GM21360 (cell line): ENCODE measurements around the gene DUSP9.

ENCODE experiments used
- ATAC-seq: cut with Tn5 transposase; IDR thresholded peaks from one replicate; pipeline ENCODE4 v1.9.1; 2021; ENCODE audit warnings: mild to moderate bottlenecking, moderate library complexity; ENCODE audit not compliant: unreplicated experiment

DUSP9 gene

GRCh38 chrX:153635788-153636668 lies 11.0 kb upstream of the DUSP9 start:
- ATAC-seq, result no peak

DNA sequence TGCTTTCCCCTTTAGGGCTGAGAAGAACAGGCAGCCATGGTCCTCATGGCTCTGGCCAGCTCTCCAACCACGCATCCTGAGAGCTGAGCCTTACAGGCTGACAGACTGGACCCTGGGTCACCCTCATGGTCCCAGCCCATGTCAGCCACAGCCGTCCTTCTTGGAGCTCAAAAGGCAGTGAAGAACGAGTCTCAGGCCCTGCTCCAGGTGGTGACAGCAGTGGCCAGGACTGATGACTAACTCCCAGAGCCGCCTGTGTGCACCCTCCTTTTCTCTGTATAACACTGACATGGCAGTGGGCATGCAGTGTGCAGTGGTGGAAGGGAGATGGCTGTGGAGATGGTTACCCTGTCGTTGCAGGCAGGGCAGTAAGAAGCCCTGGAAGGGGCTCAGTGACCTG lies 10.3 kb upstream of the DUSP9 start:
- ATAC-seq, result no peak

DNA sequence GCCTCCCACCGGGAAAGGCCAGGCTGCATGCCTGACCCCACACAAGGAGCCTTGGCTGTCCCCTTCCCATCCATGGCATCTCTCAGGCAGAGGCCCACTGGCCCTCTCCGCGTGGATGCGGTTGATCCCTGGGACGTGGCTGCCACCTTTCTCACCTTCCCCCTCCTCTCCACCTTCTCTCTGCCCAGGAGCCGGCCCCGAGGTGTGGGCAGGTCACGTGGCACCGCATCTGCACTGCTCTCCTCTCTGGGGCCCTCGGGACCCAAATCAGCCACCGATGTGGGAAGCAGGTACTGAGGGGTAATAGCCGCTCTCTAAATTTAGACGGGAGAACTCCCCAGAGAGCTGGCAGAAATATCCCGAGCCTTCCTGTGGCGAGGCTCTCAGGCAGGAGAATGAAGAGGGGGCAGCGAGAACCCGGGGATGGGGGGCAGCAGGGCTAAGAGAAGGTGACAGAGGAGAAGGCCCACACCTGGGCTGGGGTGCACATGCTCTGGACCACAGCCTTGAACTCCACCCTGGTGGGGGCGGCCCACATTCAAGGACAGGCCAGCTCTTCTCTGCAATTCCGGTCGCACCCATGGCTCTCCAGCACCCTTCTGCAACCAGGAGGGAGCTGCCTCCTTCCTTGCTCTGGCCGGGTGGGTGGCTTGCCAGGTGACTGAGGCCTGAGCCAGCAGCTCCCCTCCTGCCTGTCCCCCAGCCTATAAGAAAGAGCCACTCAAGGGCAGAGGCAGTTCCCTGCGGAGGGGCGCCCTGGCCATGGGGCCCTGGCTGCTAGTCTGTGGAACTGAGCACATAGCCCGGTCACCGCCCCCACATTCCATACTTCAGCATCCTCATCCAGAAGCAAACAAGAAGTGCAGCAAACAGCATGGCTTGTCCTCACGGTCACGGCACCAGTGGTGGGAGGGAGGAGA lies 9.6 kb upstream of the DUSP9 start:
- ATAC-seq, result no peak

DNA sequence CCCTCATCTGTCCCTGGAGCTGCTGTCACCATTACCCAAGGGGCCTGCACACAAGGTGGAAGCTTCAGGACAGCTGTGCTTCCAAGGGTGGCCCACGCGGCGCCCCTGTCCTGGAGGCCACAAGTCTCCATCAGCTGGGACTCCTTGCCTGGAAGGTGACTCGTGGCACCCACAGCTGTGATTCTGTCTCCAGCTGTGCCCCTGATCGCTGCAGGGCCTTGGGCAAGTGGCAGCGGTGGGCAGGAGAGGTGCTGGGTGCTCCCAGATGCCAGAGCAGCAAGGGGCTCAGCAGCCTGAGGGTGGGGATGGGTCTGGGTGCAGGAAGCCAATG lies 9.0 kb upstream of the DUSP9 start:
- ATAC-seq, result no peak

GRCh38 chrX:153638436-153639176 lies 8.4 kb upstream of the DUSP9 start:
- no peak for ATAC-seq

DNA sequence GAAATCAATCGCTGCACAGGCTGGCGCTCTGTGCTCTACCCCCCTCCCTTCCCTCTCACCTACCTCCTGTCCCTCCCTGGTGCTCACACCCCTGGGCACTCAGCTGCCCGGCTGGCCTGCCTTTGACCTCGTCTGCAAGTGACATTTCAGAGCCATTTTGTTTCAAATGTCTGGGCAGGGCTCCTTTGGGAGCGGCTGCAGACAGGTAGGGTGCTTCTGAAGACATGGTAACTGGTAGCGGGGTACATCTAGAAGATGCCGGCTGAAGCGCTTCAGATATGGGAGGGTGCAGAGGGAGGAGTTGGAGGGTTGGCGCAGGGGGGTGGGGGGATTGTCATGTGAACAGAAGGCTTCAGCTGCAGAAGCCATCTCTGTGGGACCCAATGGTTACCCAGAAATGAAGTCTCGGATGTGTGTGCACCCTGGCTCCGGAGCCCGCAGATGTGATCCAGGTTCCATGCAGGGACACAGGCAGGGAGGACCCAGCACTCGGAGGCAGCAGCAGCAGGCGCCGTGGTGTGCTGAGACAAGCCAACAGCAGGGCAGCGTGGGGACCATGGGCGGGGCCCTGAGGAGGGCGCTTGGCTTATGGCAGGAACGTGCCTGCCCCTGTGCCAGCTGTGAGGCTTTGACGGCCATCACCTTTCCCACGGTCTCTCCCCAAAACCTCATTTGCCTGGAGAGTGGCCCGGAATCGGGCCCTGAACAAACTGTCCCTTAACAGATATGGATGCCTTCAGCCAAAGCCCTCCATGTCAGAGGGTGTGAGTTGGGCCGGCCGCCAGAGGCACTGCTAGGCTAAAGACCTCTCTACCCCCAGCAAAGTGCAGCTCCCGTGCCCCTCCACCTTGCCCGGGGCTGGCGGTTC lies 7.6 kb upstream of the DUSP9 start:
- no peak for ATAC-seq

DNA sequence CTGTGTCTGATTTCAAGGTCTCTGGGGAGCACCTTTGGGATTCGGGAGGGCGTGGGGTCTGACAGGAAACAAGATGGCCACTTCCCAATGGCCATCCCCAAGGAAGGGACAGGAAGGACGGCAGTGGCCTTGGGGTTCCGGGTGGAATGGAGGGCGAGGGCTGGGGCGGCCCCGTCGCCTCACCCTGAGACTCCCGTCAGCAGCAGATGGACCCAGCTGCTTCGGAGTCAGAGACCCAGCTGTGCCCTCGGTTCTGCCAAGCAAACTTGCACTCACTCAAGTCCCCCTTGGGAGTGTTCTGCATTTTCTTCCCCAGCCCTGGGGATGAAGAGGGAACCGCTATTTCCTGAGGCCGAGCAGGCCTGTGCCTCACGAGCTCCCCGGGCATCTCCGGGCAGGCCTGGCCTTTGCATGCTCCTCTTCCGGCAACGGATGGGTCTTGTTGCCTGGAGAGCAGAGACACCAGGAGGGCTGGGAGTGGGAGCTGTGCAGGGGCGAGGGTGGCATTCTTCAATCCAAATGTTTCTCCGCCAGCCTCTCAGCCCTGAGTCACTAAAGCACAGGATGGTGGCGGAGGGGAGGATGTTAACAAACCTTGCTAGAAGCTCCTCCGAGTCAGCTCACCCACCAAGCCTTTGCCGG lies 6.8 kb upstream of the DUSP9 start:
- no peak for ATAC-seq

- ATAC-seq, result no peak
Observed at GRCh38 chrX:153640736-153641575, 6.0 kb upstream of the DUSP9 start.

GRCh38 chrX:153641627-153642026 lies 5.4 kb upstream of the DUSP9 start:
- no peak for ATAC-seq

GRCh38 chrX:153642051-153642654 lies 4.8 kb upstream of the DUSP9 start:
- no peak for ATAC-seq

- no peak for ATAC-seq
Observed at GRCh38 chrX:153642655-153643430, 4.2 kb upstream of the DUSP9 start.

GRCh38 chrX:153643431-153644351 lies 3.3 kb upstream of the DUSP9 start:
- no peak for ATAC-seq

- ATAC-seq, result no peak
Observed at GRCh38 chrX:153644356-153645125, 2.5 kb upstream of the DUSP9 start.

DNA sequence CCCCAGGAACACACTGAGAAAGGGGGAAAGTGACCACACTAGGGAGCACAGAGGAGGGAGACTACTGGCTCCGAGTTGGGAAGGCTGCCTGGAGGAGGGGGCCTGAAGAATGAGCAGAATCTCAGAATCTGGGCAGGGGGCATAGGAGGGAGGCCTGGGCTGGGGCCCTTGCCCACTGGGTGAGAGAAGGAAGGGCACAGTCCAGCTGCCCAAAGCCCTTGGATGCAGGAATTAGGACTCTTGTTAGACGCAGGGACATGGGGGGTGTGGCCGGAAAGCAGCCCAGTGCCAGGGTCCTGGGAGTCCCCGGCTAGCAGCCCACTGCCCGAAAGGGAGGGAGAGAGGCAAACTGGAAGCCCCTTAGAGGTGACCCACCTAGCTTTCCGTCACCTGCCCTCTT lies 1.9 kb upstream of the DUSP9 start:
- ATAC-seq, result no peak

DNA sequence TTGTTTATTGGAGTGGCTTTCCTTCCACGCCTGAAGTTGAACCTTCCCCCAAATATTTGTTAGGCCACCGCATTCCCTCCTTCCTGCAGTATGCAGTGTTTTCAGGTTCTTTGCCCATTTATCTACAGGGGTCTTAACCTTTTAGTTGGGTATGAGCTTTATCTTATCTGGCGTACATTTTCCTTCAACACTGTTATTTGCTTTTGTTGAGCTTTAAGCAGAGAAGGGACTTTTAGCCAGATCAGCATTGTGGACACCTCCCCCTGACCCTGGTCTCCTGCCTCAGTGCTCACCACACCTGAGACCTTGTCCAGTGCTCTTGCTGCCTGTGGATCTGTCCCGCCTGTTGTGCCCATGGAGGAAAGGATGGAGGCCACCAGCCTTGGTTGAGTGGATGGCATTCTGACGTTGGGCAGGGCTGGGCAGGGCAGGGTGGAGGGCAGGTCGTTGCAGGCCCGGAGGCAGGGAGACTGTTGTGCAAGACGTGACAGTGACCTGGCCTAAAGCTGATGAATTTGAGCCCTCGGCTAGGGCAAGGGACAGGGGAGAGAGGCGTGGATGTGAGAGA lies 998 bp upstream of the DUSP9 start:
- ATAC-seq, result no peak
